GM18907 (cell line): ENCODE data around the gene PKHD1.

ENCODE experiments used
- ATAC-seq: cut with Tn5 transposase; IDR thresholded peaks from one replicate; pipeline ENCODE4 v1.9.1; 2021; ENCODE audit warnings: mild to moderate bottlenecking, moderate library complexity; ENCODE audit not compliant: unreplicated experiment

PKHD1 gene

GRCh38 chr6:52049252-52050050, 38.0 kb downstream of the PKHD1 start:
- peak; percentile 50 for ATAC-seq

DNA sequence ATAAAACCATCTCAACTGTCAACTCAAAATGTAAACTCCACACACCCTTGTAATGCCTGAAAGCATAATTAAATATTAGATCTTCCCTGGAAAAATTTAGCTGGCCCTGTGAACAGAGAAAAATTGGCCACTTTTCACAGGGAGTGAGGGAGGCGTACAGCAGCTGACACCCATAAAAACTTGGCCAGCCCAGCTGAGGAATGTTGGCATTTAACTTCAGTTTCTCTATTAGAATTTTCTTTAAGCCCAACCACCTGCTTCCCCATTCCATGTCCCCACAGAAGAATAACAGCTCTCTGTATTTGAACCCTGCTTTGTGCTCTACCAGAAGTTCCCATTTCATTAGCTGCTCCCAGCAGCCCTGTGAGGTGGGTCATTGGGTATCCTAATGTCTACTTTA, 41.0 kb downstream of the PKHD1 start:
- ATAC-seq, result no peak

DNA sequence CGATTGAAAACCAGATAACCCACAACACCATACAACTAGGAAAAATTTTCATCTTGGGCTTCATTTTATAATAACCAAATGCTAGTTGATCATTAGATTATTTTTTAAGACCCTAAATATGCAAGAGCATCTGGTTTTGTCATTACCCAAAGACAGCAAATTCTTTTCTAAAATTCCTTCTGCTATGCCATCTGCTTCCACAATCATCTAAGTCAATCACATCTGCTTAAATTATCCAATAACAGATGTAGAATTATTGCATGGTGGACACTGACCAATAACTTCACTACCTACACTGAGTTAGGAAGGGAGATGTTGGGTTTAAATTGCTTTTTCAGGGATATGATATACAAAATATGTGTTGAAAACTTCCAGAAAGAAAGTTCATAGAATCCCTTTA, 41.9 kb downstream of the PKHD1 start:
- ATAC-seq, result no peak

- ATAC-seq, result no peak
Measured at GRCh38 chr6:52045033-52045432, 42.4 kb downstream of the PKHD1 start.

DNA sequence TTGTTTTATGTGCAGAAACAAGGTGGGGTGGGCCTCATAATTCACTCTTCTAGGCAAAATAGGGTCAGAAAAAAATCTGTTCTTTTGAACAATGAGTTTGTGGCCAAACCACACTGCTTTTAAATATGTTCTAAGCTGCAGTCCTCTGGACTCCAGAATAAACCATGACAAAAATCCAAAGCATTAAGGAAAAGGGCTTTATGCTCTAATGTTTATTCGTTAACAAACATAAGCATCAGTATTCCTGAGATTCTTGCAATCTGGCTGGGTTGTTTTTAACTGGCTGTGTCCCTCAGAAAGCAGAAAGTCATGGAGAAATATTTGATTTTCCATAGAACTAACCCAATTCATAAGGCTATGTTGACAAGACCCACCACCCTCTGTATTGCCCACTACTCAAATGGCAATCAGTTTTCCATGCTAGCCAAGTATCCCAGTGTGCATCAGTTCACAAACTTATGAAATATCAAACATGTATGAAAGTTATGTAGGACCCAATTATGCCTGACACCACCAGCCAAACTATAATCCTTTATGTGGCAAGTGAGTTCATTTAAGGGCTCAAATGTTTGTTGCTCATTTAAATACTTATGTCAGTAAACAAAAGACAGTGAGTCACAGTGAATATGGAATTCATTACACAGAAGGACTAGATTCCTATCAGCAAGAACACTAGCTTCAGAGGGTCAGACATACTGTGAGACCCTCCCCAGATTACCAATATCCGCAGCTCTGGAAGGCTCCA, 45.1 kb downstream of the PKHD1 start:
- ATAC-seq, result no peak

DNA sequence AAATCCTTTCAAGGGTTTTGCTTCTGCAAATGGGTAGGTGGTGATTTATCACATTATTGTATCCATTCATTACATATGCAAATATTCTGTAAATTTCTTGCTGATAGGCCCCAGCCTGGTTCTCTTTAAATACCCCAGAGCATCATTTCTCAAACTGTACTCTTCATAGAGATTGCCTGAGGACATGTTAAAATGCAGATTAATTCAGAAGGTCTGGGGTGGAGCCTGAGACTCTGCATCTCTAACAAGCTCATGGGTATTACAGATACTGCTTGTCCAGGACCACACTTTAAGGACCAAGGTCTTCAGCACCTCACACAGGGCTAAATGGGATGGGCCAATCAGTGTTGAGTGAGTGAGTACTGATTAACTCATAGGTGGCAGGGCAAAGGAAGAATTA, 46.3 kb downstream of the PKHD1 start:
- no peak for ATAC-seq

DNA sequence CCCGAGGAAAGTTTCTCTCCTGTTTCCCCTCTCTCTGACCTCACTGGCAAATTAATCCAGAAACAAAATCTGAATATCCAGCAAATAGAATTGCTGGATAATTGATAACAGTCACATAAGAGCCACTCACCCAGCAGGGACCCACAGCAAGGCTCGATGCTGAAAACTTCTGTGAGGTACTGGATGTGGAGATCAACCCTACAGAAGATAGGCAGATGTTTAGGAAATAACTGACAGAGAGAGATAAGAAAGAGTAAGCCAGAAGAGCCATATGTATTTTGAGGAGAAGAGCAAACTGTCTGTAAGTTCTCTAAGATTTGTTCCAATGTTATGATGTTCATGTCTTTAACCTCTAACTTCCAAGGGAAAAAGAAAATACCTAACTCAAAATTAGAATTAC, 59.7 kb downstream of the PKHD1 start:
- ATAC-seq, result no peak

DNA sequence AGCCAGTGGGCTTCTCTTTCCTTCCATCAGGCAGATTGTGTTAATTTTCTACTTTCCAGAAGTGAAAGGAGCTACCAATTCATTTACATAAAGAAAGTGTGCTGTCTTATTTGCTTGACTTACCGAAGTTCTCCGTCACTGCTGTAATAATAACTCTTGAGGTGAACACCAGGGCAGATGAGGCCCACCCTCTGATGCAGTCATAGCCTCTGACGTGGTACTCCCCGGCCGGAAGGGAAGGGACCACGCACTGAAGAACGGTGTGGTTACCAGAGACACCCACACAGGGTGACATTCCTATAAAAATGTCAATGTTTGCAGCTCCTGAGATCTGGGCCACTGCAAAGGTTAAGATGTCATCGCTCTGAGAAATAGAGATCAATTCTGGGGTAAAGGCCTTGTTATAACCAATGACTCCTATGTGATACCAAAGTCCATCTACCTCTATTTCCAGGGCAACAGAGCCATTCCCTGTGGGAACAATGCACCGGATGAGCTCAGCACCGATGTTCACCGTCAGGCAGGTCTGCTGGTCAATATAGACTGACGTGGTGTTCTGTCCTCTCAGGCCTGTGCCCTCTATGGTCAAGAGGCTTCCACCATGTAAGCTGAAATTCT, 62.9 kb downstream of the PKHD1 start:
- no peak for ATAC-seq

GRCh38 chr6:52022675-52023074, 64.7 kb downstream of the PKHD1 start:
- no peak for ATAC-seq

GRCh38 chr6:52020945-52021570, 66.4 kb downstream of the PKHD1 start:
- no peak for ATAC-seq

GRCh38 chr6:52019881-52020280, 67.5 kb downstream of the PKHD1 start:
- ATAC-seq, result no peak

- no peak for ATAC-seq
Measured at GRCh38 chr6:52019092-52019491, 68.3 kb downstream of the PKHD1 start.

GRCh38 chr6:52016915-52017748, 70.3 kb downstream of the PKHD1 start:
- no peak for ATAC-seq

- no peak for ATAC-seq
Measured at GRCh38 chr6:52015953-52016352, 71.5 kb downstream of the PKHD1 start.

- no peak for ATAC-seq
Measured at GRCh38 chr6:52014391-52014790, 73.0 kb downstream of the PKHD1 start.

GRCh38 chr6:52013035-52013434, 74.4 kb downstream of the PKHD1 start:
- ATAC-seq, result no peak

DNA sequence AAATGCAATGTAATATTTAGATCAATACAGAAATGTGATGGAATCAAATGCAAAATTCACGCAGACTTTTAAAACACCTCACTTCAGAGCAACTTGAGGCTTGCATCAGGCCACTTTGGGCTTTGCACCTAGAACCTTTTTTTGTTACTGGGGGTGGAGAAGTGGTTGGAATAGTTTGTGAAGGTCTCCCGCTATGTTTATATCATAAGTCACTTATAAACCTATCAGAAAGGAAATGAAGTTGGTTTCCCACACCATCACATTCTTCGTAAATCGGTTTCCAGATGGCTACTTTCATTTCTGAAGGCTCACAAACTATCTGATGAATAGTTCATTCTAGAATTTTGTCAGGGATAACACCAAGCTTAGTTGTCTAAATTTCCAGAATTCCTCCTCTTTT, 74.8 kb downstream of the PKHD1 start:
- no peak for ATAC-seq

DNA sequence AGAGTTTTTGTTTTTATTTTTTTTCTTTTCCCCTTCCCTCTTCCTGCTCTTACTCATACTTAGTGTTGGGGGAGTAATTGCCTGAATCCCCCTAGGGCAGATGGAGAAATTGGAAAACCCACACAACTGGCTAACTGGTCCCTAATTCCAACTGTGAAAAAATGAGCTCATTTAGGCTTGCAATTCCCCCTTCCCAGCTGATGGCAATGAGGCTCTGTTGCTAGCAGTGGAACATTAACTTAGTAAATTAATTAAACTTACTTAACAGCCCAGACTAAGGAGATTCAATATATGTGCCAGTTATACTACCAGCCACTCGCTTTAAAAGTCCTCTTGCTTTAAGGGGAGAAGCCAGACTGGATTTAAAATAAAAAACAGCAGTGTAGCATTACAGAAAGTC, 76.6 kb downstream of the PKHD1 start:
- ATAC-seq, result no peak

GRCh38 chr6:52010145-52010544, 77.3 kb downstream of the PKHD1 start:
- no peak for ATAC-seq

GRCh38 chr6:52009466-52010140, 77.8 kb downstream of the PKHD1 start:
- no peak for ATAC-seq
